HG03442 (cell line): Measurements from ENCODE around the gene NOS2.
"Not testable (repeated sequence)": the region's sequence is repeated elsewhere in the genome, so short reads cannot be mapped to it uniquely, and the experiment has no call there.

Experiments used
- ATAC-seq: cut with Tn5 transposase; IDR thresholded peaks from one replicate; pipeline ENCODE4 v1.9.1; 2021; ENCODE audit warnings: mild to moderate bottlenecking, moderate library complexity; ENCODE audit not compliant: unreplicated experiment

The NOS2 gene

GRCh38 chr17:27756467-27757371 lies 43.6 kb downstream of the NOS2 start:
- ATAC-seq: no peak

- no peak for ATAC-seq
Observed at GRCh38 chr17:27755706-27756466, 44.4 kb downstream of the NOS2 start.

DNA sequence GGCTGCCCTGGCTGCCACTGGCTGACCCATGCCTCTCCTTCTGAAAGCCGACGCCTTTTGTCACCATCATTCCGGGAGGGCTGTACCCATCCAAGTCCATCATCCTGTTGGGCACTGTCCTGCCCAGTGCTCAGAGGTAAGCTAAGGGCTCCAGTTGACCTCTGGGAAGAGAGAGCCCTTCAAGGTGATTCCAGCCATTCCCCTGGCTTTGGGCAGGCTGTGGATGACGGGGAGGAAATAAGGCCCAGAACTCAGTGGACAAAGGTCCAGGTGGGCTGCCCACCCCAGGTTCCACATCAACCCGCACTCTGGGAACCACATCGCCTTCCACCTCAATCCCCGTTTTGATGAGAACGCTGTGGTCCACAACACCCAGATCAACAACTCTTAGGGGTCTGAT lies 45.8 kb downstream of the NOS2 start:
- ATAC-seq: no peak

DNA sequence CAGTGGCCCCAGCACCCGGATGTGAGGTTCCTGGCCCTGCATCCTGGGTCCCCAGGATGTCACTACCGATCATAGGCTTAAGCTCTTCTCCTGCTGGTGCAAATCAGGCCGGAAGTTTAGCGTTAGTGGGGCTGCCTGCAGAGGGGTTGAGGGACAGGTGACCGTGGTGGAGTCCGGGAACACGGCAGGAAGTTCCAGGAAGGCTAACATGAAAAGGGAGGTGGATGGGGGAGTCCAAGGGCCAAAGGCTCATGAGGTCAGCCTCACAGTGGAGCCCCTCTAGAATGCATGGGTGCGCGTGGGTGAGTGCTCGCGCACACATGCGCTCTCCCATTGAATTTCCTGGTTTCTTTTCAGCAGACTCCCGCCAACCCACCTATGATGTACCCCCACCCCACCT lies 46.6 kb downstream of the NOS2 start:
- ATAC-seq: not testable (repeated sequence)

DNA sequence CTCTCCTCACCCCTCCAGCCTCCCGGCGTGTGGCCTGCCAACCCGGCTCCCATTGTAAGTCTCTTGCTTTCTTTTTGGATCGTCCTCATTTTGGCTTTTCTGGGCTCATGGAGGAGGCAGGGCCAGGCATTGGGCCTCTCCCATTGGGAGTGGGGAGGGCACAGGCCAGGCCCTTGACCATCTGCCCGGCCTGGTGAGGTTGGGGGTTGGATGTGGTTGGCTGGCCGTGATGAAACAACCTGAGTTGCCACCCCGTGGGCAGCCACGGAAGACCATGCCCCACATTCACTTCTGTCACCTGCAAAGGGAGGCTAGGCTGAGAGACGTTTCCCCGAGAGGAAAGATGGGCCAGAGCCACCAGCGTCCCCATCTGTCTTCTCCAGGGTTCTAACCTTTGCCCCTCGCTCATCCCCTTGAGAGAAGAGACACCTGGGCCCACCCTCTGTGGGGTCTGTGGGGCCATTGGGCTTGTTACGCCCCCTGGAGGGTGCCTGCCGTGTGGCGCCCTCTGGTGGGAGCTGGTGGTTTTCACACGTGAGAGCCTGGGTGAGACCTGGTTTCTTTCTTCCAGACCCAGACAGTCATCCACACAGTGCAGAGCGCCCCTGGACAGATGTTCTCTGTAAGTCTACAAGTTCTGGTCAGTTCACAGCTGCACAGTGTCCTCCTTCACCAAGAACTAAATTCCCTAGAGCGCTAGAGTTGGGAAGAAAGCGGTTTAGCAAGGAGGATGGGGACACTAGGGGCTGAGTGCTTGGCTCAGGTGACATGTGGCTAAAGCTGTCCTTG lies 47.3 kb downstream of the NOS2 start:
- ATAC-seq: not testable (repeated sequence)

- no peak for ATAC-seq
Observed at GRCh38 chr17:27751622-27752490, 48.5 kb downstream of the NOS2 start.

- ATAC-seq: no peak
Observed at GRCh38 chr17:27751166-27751565, 49.2 kb downstream of the NOS2 start.

DNA sequence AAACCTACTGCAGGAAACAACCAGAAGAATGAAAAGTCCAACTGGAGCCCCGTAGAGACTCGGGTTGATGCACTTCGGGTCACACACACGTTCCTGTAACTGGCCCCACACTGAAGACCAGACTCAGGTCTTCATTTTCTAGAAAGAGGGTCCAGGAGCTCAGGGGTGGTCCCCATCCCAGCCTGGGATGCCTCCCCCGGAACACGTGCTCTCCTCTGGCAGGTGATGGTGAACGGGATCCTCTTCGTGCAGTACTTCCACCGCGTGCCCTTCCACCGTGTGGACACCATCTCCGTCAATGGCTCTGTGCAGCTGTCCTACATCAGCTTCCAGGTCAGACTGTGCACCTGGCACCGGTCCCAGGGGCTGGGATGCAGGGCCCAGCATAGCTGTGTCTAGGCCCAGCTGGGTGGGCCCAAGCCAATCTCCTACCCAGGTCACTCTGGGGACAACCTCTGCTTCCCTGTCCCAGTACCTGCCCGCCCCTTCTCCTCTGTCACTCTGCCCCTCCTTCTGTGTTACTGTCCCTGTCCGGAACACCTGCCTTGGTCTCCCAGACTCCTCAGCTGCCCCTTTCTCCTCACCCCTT lies 50.7 kb downstream of the NOS2 start:
- not testable (repeated sequence) for ATAC-seq

DNA sequence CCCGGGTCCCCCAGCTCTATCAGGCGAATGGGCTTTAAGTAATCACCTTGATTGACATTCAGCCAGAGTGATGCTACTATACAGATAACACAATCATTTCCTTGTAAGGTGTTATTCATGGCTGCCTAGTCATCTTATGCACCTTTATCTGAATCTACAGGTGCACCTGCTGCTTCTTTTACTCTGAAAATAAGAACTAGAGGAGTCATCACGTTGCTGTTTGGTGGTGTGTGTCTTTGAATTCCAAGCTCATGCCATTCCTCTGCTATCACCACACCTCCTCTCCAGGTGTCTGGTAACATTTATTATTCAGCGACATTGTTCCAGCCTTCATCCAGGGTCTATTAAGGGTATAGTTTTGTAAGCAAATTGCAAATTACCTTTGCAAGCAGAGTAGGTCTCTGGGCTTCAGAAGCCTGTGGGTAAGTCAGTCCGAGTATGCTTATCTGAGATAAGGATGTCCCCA lies 51.9 kb downstream of the NOS2 start:
- no peak for ATAC-seq

GRCh38 chr17:27747462-27748359 lies 52.6 kb downstream of the NOS2 start:
- no peak for ATAC-seq

- no peak for ATAC-seq
Observed at GRCh38 chr17:27746881-27747280, 53.4 kb downstream of the NOS2 start.

- ATAC-seq: not testable (repeated sequence)
Observed at GRCh38 chr17:27746320-27746719, 54.0 kb downstream of the NOS2 start.

DNA sequence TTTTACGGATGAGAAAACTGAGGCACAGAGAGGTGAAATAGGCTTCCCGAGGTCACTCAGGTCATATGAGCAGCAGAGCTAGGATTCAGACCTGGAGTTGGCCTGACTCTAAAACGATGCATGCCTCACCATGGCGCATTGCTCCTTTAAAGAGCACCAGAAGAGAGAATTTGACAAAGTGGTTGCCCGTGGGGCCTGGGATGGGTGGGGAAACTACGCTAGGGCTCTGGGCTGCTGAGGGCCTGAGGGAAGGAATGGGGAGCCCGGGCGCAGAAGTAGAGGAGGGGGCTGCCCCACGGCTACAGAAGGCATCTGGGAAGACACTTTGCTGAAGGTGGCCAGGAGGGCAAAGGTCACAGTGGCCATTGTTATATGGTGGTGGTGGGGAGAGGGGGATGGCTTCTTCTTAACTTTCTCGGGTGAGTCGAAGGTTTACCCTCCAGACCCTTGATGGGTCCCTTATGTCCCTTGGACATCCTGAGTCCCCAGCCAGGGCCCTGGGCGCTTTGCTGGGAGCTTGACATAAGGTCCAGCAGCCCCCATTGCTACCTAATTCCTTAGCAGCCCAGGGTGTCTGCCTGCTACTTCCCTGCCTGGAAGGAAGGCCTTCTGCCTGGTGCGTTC lies 55.0 kb downstream of the NOS2 start:
- not testable (repeated sequence) for ATAC-seq

- ATAC-seq: no peak
Observed at GRCh38 chr17:27743281-27743885, 56.9 kb downstream of the NOS2 start.

DNA sequence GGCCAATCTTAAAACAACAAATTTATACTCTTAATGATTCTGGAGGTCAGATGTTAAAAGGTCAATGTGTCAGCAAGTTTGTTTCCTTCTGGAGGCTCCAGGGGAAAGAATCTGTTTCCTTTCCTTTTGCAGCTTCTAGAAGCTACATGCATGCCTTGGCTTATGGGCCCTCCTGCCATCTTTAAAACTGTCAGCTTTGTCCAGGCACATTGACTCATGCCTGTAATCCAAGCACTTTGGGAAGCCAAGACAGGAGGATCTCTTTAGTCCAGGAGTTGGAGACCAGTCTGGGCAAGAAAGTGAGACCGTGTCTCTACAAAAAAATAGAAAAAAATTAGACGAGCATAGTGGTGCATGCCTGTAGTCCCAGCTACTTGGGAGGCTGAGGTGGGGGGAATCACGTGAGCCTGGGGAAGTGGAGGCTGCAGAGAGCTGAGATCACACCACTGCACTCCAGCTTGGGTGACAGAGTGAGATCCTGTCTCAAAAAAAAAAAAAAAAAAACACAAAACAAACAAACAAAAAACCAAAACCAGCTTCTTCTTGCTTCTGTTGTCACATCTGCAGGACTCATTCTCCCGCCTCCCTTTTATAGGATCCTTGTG lies 58.3 kb downstream of the NOS2 start:
- ATAC-seq: no peak

- ATAC-seq: no peak
Observed at GRCh38 chr17:27741361-27741861, 58.9 kb downstream of the NOS2 start.

- not testable (repeated sequence) for ATAC-seq
Observed at GRCh38 chr17:27740541-27740940, 59.8 kb downstream of the NOS2 start.
